Measurements from ENCODE around the gene FGD3.

FGD3 gene

DNA sequence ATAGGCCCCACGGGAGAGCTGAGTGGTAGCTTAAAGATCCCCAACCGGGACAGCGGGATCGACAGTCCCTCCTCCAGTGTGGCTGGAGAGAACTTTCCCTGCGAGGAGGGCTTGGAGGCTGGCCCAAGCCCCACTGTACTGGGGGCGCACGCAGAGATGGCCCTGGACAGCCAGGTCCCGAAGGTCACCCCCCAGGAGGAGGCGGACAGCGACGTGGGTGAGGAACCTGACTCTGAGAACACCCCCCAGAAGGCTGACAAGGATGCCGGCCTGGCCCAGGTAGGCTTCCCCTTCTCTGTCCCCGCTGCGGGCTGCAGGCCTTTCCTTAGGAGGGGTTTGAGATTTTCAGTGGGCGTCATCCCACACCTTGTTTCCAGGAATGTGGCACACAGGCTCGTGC, 29.1 kb downstream of the FGD3 start:
- no peak overlapping the region for H3K4me3 ChIP-seq (replicated peaks; ENCODE audit: low read depth, low read length)
- no peak for TF ChIP-seq CTCF (IDR thresholded peaks at IDR 0.05; ENCODE audit: low read depth, low read length, missing control alignments)
- DNase-seq (ENCODE audit: extremely low read depth, low read depth), result no peak

GRCh38 chr9:92977279-92977678, 30.0 kb downstream of the FGD3 start:
- H3K4me3 ChIP-seq (replicated peaks; ENCODE audit: low read depth, low read length), result no peak overlapping the region
- no peak for DNase-seq (ENCODE audit: extremely low read depth, low read depth)
- TF ChIP-seq CTCF (IDR thresholded peaks at IDR 0.05; ENCODE audit: low read depth, low read length, missing control alignments), result no peak

- DNase-seq (ENCODE audit: extremely low read depth, low read depth), result no peak
- no peak overlapping the region for H3K4me3 ChIP-seq (replicated peaks; ENCODE audit: low read depth, low read length)
- TF ChIP-seq CTCF (IDR thresholded peaks at IDR 0.05; ENCODE audit: low read depth, low read length, missing control alignments), result no peak
These were observed 31.1 kb downstream of the FGD3 start for GRCh38 chr9:92978345-92978875.

- DNase-seq (ENCODE audit: extremely low read depth, low read depth), result no peak
- TF ChIP-seq CTCF (IDR thresholded peaks at IDR 0.05; ENCODE audit: low read depth, low read length, missing control alignments), result no peak
- H3K4me3 ChIP-seq (replicated peaks; ENCODE audit: low read depth, low read length), result no peak overlapping the region
These were observed 32.1 kb downstream of the FGD3 start for GRCh38 chr9:92979283-92980056.

GRCh38 chr9:92980085-92980745, 32.9 kb downstream of the FGD3 start:
- H3K4me3 ChIP-seq (replicated peaks; ENCODE audit: low read depth, low read length), result no peak overlapping the region
- no peak for TF ChIP-seq CTCF (IDR thresholded peaks at IDR 0.05; ENCODE audit: low read depth, low read length, missing control alignments)
- DNase-seq (ENCODE audit: extremely low read depth, low read depth), result no peak

- DNase-seq (ENCODE audit: extremely low read depth, low read depth), result no peak
- H3K4me3 ChIP-seq (replicated peaks; ENCODE audit: low read depth, low read length), result no peak overlapping the region
- TF ChIP-seq CTCF (IDR thresholded peaks at IDR 0.05; ENCODE audit: low read depth, low read length, missing control alignments), result no peak
These were observed 34.8 kb downstream of the FGD3 start for GRCh38 chr9:92982130-92982529.

Data from HFF-Myc (cell line).